HEK293 (cell line): Measurements from ENCODE around the gene TEX14.
A peak's percentile ranks its signal among the peaks of the same experiment; 100 is the strongest.

Source experiments
- ZNF596 ChIP-seq: fragments of 450-650 bp; IDR thresholded peaks from 2 replicates; pipeline ENCODE4 v1.5.0; 2018; ENCODE audit warnings: missing biosample characterization, mild to moderate bottlenecking, missing genetic modification characterization, moderate library complexity
- TF ChIP-seq, protein P1 (sequence below): fragments of 450-650 bp; formaldehyde crosslinking; IDR thresholded peaks from 2 replicates; pipeline ENCODE4 v1.5.1; 2016; ENCODE audit warnings: missing biosample characterization, missing genetic modification characterization
- TF ChIP-seq, protein P2 (sequence below): fragments of 450-650 bp; formaldehyde crosslinking; conservative IDR thresholded peaks from 2 replicates; pipeline ENCODE4 v1.5.1; 2016; ENCODE audit warnings: low read depth, missing biosample characterization, missing genetic modification characterization

DNA sequence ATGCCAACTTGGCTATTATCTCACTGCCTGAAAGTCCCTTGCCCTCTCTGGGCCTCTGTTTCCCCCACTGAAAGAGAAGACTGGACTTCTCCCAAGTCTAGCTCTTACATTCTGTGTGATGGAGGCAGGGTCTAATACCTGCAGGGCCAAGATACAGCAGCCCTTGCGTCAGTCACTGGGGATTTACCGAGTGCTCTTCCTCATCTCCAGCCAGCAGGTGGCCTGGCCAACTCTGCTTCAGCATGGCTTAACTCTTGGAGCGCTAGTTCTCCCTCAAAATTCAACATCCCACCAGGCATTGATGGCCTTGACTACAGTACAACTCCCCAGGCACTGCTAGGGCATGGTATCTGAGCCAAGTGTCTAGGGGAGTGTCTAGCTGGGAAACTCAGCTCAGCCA lies 157.5 kb downstream of the TEX14 start:
- no peak for TF ChIP-seq ZNF596 (tag by site-specific recombination)
- TF ChIP-seq, protein P1, sequence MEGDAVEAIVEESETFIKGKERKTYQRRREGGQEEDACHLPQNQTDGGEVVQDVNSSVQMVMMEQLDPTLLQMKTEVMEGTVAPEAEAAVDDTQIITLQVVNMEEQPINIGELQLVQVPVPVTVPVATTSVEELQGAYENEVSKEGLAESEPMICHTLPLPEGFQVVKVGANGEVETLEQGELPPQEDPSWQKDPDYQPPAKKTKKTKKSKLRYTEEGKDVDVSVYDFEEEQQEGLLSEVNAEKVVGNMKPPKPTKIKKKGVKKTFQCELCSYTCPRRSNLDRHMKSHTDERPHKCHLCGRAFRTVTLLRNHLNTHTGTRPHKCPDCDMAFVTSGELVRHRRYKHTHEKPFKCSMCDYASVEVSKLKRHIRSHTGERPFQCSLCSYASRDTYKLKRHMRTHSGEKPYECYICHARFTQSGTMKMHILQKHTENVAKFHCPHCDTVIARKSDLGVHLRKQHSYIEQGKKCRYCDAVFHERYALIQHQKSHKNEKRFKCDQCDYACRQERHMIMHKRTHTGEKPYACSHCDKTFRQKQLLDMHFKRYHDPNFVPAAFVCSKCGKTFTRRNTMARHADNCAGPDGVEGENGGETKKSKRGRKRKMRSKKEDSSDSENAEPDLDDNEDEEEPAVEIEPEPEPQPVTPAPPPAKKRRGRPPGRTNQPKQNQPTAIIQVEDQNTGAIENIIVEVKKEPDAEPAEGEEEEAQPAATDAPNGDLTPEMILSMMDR = peak; percentile 19; the same call in 1 of the 2 replicates
- TF ChIP-seq, protein P2, sequence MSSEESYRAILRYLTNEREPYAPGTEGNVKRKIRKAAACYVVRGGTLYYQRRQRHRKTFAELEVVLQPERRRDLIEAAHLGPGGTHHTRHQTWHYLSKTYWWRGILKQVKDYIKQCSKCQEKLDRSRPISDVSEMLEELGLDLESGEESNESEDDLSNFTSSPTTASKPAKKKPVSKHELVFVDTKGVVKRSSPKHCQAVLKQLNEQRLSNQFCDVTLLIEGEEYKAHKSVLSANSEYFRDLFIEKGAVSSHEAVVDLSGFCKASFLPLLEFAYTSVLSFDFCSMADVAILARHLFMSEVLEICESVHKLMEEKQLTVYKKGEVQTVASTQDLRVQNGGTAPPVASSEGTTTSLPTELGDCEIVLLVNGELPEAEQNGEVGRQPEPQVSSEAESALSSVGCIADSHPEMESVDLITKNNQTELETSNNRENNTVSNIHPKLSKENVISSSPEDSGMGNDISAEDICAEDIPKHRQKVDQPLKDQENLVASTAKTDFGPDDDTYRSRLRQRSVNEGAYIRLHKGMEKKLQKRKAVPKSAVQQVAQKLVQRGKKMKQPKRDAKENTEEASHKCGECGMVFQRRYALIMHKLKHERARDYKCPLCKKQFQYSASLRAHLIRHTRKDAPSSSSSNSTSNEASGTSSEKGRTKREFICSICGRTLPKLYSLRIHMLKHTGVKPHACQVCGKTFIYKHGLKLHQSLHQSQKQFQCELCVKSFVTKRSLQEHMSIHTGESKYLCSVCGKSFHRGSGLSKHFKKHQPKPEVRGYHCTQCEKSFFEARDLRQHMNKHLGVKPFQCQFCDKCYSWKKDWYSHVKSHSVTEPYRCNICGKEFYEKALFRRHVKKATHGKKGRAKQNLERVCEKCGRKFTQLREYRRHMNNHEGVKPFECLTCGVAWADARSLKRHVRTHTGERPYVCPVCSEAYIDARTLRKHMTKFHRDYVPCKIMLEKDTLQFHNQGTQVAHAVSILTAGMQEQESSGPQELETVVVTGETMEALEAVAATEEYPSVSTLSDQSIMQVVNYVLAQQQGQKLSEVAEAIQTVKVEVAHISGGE = no peak
